ENCODE data around the gene POLR1H. TPM values are rescaled to one million over a fixed set of nuclear protein-coding genes. Genes with fewer than 3 reads are reported as not detected.

POLR1H gene
- total and polyA plus RNA-seq, 4 experiments from 2014 or later, result 47.2 to 109 (median 57.9) TPM

- Mint-ChIP-seq H3K27ac (no peak overlapping the region), H3K4me1 (no peaks in the 10 kb centered on the region), H3K36me3 (no peaks in the 10 kb centered on the region), H3K4me3 (no peak overlapping the region), H3K27me3 (peaks cover 44 to 46% of the 10 kb centered on the region in 2 donors), H3K9me3 (peaks cover 0 to 2% (median 0%) of the 10 kb centered on the region in 8 donors)
- CTCF ChIA-PET (ENCODE audit: partially characterized antibody), result interaction anchor here (3.1 to 6.7 kb wide), 2 partner anchors 11 to 40 kb away, joined by 9 to 37 read pairs; no protein-coding TSS in a partner anchor
- Histone ChIP-seq H3K4me1 (ENCODE audit: insufficient read depth, low read length) (no peaks in the 10 kb centered on the region), H3K4me3 (ENCODE audit: low read length in 2 of 2) (no peak overlapping the region), H3K9me3 (ENCODE audit: control insufficient read depth in 1 of 2, low read length in 2 of 2) (no peaks in the 10 kb centered on the region), H3K36me3 (ENCODE audit: insufficient read depth, low read length) (no peaks in the 10 kb centered on the region), H3K27ac (ENCODE audit: low read depth, low read length) (no peak overlapping the region), H3K27me3 (ENCODE audit: insufficient read depth, low read length) (peaks cover 31% of the 10 kb centered on the region)
- POLR2A ChIA-PET (ENCODE audit: partially characterized antibody), result interaction anchor here (1.1 kb wide), 1 partner anchor 10 kb away, joined by 3 read pairs; no protein-coding TSS in a partner anchor
- intact Hi-C loops (cut with micrococcal nuclease), result no loop called here
- DNase-seq, result no peak
These were observed 30.7 kb downstream of the POLR1H start for GRCh38 chr6:30091577-30092381.

DNA sequence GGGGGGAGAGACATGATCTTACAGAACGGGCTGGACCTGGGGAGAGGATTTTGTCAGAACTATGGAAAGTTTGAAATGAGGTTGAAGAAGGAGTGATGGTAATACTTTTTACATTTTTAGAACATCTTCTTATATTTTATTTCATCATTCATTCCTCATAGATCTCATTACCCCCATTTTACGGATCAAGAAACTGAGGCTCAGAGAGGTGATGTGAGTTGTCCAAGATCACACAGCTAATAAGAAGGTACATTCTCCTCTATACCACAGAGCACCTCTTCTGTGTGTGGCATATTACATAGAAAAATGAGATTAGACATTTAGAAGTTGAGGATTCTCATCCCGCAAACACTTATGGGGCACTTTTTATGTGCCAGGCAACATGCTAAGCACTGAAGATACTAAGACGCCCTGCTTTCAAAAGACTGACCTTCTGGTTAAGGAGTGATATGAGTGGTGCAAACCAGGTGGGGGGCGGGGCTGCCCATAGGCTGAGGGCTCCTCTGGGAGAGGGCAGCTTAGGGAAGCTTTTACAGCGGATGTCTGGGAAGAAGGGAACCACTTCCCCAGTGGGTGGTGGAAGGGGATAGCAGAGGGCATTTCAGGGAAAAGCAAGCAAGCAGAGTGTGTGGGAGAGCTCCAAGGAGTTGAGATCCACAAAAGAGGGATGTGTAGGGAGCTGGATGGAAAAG is 31.9 kb downstream of the POLR1H start:
- no peaks in the 10 kb centered on the region for H3K36me3 ChIP-seq (ENCODE audit: insufficient read depth, low read length)
- no peak overlapping the region for H3K4me3 ChIP-seq (ENCODE audit: low read length in 2 of 2)
- Mint-ChIP-seq H3K27ac (no peak overlapping the region), H3K4me1 (peaks cover 6 to 11% (median 8%) of the 10 kb centered on the region in 4 donors), H3K9me3 (peaks cover 0 to 2% (median 0%) of the 10 kb centered on the region in 8 donors), H3K36me3 (no peaks in the 10 kb centered on the region), H3K27me3 (peaks cover 39 to 43% of the 10 kb centered on the region in 2 donors), H3K4me3 (no peak overlapping the region)
- H3K27me3 ChIP-seq (ENCODE audit: insufficient read depth, low read length), result peaks cover 36% of the 10 kb centered on the region
- H3K4me1 ChIP-seq (ENCODE audit: insufficient read depth, low read length), result peaks cover 9% of the 10 kb centered on the region
- CTCF ChIA-PET (ENCODE audit: partially characterized antibody), result interaction anchor here (6.7 kb wide), 1 partner anchor 10 kb away, joined by 37 read pairs; no protein-coding TSS in a partner anchor
- no peak for DNase-seq
- intact Hi-C loops (cut with micrococcal nuclease), result no loop called here
- no peak overlapping the region for H3K27ac ChIP-seq (ENCODE audit: low read depth, low read length)
- H3K9me3 ChIP-seq (ENCODE audit: control insufficient read depth in 1 of 2, low read length in 2 of 2), result no peaks in the 10 kb centered on the region
- POLR2A ChIA-PET (ENCODE audit: partially characterized antibody), result no interaction called here

GRCh38 chr6:30093951-30094661 is 33.0 kb downstream of the POLR1H start:
- peaks cover 41 to 45% of the 10 kb centered on the region in 2 donors for H3K27me3 Mint-ChIP-seq
- CTCF ChIA-PET (ENCODE audit: partially characterized antibody), result interaction anchor here (0.9 to 6.7 kb wide), 3 partner anchors 9 to 77 kb away, joined by 3 to 37 read pairs (median 7); no protein-coding TSS in a partner anchor
- DNase-seq, result no peak
- Histone ChIP-seq H3K4me3 (ENCODE audit: low read length in 2 of 2) (no peak overlapping the region), H3K9me3 (ENCODE audit: control insufficient read depth in 1 of 2, low read length in 2 of 2) (no peaks in the 10 kb centered on the region), H3K36me3 (ENCODE audit: insufficient read depth, low read length) (no peaks in the 10 kb centered on the region), H3K4me1 (ENCODE audit: insufficient read depth, low read length) (peaks cover 13% of the 10 kb centered on the region), H3K27me3 (ENCODE audit: insufficient read depth, low read length) (peaks cover 44% of the 10 kb centered on the region), H3K27ac (ENCODE audit: low read depth, low read length) (no peak overlapping the region)
- intact Hi-C loops (cut with micrococcal nuclease), result no loop called here
- H3K4me3 Mint-ChIP-seq, result no peak overlapping the region
- peaks cover 0 to 2% (median 0%) of the 10 kb centered on the region in 8 donors for H3K9me3 Mint-ChIP-seq
- no peaks in the 10 kb centered on the region for H3K36me3 Mint-ChIP-seq
- H3K27ac Mint-ChIP-seq, result no peak overlapping the region
- H3K4me1 Mint-ChIP-seq, result peaks cover 11 to 18% (median 14%) of the 10 kb centered on the region in 4 donors
- POLR2A ChIA-PET (ENCODE audit: partially characterized antibody), result interaction anchor here (0.7 kb wide), 1 partner anchor 9 kb away, joined by 4 read pairs; no protein-coding TSS in a partner anchor

DNA sequence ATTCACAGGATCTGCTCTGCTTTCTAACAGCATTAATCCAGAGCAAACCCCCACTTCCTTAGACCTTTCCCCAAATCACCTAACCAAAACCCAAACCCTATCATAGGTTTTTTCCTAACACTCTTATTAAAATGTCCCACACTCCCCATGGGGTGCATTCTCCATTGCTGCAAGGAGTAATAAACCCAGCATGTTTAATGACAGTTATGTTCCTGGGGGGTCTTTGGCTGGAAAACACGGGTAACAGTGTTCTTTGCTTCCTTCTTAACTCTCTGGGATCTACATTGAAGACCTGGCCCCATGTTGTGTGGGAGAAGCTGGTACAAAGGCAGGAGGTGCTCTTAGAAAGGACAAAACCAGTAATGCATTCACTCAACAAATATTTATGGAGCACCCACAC is 35.8 kb downstream of the POLR1H start:
- no peak overlapping the region for H3K27ac Mint-ChIP-seq
- Histone ChIP-seq H3K27ac (ENCODE audit: low read depth, low read length) (no peak overlapping the region), H3K4me3 (ENCODE audit: low read length in 2 of 2) (no peak overlapping the region), H3K9me3 (ENCODE audit: control insufficient read depth in 1 of 2, low read length in 2 of 2) (no peaks in the 10 kb centered on the region), H3K4me1 (ENCODE audit: insufficient read depth, low read length) (peaks cover 31% of the 10 kb centered on the region), H3K36me3 (ENCODE audit: insufficient read depth, low read length) (no peaks in the 10 kb centered on the region), H3K27me3 (ENCODE audit: insufficient read depth, low read length) (peaks cover 30% of the 10 kb centered on the region)
- DNase-seq, result no peak
- POLR2A ChIA-PET (ENCODE audit: partially characterized antibody), result interaction anchor here (1.2 kb wide), 1 partner anchor 30 kb away, joined by 5 read pairs; the partner anchor contains the start of gene PPP1R11
- peaks cover 35 to 45% of the 10 kb centered on the region in 2 donors for H3K27me3 Mint-ChIP-seq
- H3K9me3 Mint-ChIP-seq, result peaks cover 0 to 3% (median 0%) of the 10 kb centered on the region in 8 donors
- H3K4me1 Mint-ChIP-seq, result peaks cover 22 to 43% (median 32%) of the 10 kb centered on the region in 4 donors
- no peak overlapping the region for H3K4me3 Mint-ChIP-seq
- intact Hi-C loops (cut with micrococcal nuclease), result no loop called here
- CTCF ChIA-PET (ENCODE audit: partially characterized antibody), result no interaction called here
- H3K36me3 Mint-ChIP-seq, result no peaks in the 10 kb centered on the region

GRCh38 chr6:30097902-30098768 is 37.1 kb downstream of the POLR1H start:
- CTCF ChIA-PET (ENCODE audit: partially characterized antibody), result no interaction called here
- peaks cover 30 to 55% (median 42%) of the 10 kb centered on the region in 4 donors for H3K4me1 Mint-ChIP-seq
- DNase-seq, result peak in 3 of 5 donors; percentile 14 to 41 (median 21)
- intact Hi-C loops (cut with micrococcal nuclease), result no loop called here
- H3K9me3 Mint-ChIP-seq, result peaks cover 0 to 3% (median 0%) of the 10 kb centered on the region in 8 donors
- H3K4me3 Mint-ChIP-seq, result peak overlapping the region in 4 of 8 donors; percentile 12 to 73 (median 48)
- Histone ChIP-seq H3K27ac (ENCODE audit: low read depth, low read length) (no peak overlapping the region), H3K27me3 (ENCODE audit: insufficient read depth, low read length) (peaks cover 23% of the 10 kb centered on the region), H3K4me3 (ENCODE audit: low read length in 2 of 2) (no peak overlapping the region), H3K36me3 (ENCODE audit: insufficient read depth, low read length) (no peaks in the 10 kb centered on the region), H3K4me1 (ENCODE audit: insufficient read depth, low read length) (peaks cover 42% of the 10 kb centered on the region), H3K9me3 (ENCODE audit: control insufficient read depth in 1 of 2, low read length in 2 of 2) (no peaks in the 10 kb centered on the region)
- peak overlapping the region in 2 of 7 donors; percentile 14 to 31 for H3K27ac Mint-ChIP-seq
- no peaks in the 10 kb centered on the region for H3K36me3 Mint-ChIP-seq
- H3K27me3 Mint-ChIP-seq, result peaks cover 30 to 35% of the 10 kb centered on the region in 2 donors
- POLR2A ChIA-PET (ENCODE audit: partially characterized antibody), result interaction anchor here (1.2 kb wide), 1 partner anchor 32 kb away, joined by 5 read pairs; the partner anchor contains the start of gene PPP1R11

DNA sequence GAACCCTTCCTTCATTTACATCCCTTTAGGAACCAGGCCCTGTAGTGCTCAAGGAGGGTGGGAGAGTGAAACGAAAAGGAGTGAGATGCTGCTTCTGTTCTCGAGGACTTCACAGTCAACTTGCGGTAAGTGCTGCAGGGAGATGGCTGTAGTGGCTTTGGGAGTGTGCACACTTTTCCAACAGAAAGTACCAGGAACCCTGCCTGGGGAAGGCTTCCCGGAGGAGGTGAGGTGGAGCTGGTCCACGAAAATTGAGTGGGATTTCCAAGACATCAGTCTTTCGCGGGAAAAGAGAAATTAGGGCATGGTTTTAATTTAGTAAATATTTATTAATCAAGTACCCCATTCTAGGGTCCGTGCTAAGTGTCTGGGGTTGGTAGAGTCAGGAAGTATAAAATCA is 39.1 kb downstream of the POLR1H start:
- Mint-ChIP-seq H3K4me1 (peaks cover 33 to 61% (median 48%) of the 10 kb centered on the region in 4 donors), H3K27ac (peak overlapping the region in 1 of 7 donors; percentile 36), H3K9me3 (peaks cover 0 to 3% (median 0%) of the 10 kb centered on the region in 8 donors), H3K27me3 (peaks cover 25 to 33% of the 10 kb centered on the region in 2 donors), H3K36me3 (no peaks in the 10 kb centered on the region), H3K4me3 (peak overlapping the region; percentile 25 to 79 (median 60))
- DNase-seq, result no peak
- intact Hi-C loops (cut with micrococcal nuclease), result no loop called here
- ChIA-PET CTCF (ENCODE audit: partially characterized antibody) (no interaction called here), POLR2A (ENCODE audit: partially characterized antibody) (no interaction called here)
- Histone ChIP-seq H3K4me3 (ENCODE audit: low read length in 2 of 2) (no peak overlapping the region), H3K9me3 (ENCODE audit: control insufficient read depth in 1 of 2, low read length in 2 of 2) (no peaks in the 10 kb centered on the region), H3K27ac (ENCODE audit: low read depth, low read length) (no peak overlapping the region), H3K36me3 (ENCODE audit: insufficient read depth, low read length) (no peaks in the 10 kb centered on the region), H3K4me1 (ENCODE audit: insufficient read depth, low read length) (peaks cover 48% of the 10 kb centered on the region), H3K27me3 (ENCODE audit: insufficient read depth, low read length) (peaks cover 20% of the 10 kb centered on the region)

All from CD4-positive, alpha-beta memory T cell (primary cell).